ENCODE data around the gene DIP2C.

GRCh38 chr10:553233-553632 is 136.2 kb downstream of the DIP2C start:
- no peak for TF ChIP-seq SIN3A (IDR thresholded peaks at IDR 0.05; ENCODE audit: borderline replicate concordance, low read depth, low read length)
- TF ChIP-seq CTCF (IDR thresholded peaks at IDR 0.05), result no peak
- TF ChIP-seq SMC3 (IDR thresholded peaks at IDR 0.05; ENCODE audit: low read depth, low read length), result no peak
